HG02840 (cell line): Measurements from ENCODE around the gene GPX4.

Source experiments
- ATAC-seq: cut with Tn5 transposase; IDR thresholded peaks from one replicate; pipeline ENCODE4 v1.9.1; 2021; ENCODE audit warnings: mild to moderate bottlenecking, moderate library complexity, moderate number of reproducible peaks; ENCODE audit not compliant: unreplicated experiment, low FRiP score

The GPX4 gene, protein sequence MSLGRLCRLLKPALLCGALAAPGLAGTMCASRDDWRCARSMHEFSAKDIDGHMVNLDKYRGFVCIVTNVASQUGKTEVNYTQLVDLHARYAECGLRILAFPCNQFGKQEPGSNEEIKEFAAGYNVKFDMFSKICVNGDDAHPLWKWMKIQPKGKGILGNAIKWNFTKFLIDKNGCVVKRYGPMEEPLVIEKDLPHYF

DNA sequence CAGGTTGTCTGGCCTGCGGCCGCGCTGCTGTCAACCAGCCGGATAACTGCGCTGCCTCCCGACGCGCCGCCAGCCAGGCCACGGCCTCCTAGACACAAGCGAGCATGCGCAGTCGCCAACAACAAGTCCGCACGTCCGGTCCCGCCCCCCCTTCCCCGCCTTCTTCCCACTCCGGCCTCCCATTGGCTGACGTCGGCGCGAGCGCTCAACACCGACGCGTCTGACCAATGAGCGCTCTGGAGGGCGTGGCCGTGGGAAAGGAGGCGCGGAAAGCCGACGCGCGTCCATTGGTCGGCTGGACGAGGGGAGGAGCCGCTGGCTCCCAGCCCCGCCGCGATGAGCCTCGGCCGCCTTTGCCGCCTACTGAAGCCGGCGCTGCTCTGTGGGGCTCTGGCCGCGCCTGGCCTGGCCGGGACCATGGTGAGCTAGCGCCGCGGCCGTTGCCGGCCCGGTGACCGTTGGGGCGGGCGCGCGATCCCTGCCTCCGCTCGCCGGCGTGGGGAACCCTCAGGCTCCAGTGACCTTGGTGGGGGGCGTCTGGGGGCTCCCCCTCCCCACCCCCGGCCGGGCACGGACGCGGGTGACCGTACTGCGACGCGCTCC lies at the start of gene GPX4:
Gene GPX4 (plus strand): TSS at position 287 of the 603 bp plus-strand sequence. CDS start 50 bp downstream, at position 337.
- ATAC-seq: peak; percentile 53

DNA sequence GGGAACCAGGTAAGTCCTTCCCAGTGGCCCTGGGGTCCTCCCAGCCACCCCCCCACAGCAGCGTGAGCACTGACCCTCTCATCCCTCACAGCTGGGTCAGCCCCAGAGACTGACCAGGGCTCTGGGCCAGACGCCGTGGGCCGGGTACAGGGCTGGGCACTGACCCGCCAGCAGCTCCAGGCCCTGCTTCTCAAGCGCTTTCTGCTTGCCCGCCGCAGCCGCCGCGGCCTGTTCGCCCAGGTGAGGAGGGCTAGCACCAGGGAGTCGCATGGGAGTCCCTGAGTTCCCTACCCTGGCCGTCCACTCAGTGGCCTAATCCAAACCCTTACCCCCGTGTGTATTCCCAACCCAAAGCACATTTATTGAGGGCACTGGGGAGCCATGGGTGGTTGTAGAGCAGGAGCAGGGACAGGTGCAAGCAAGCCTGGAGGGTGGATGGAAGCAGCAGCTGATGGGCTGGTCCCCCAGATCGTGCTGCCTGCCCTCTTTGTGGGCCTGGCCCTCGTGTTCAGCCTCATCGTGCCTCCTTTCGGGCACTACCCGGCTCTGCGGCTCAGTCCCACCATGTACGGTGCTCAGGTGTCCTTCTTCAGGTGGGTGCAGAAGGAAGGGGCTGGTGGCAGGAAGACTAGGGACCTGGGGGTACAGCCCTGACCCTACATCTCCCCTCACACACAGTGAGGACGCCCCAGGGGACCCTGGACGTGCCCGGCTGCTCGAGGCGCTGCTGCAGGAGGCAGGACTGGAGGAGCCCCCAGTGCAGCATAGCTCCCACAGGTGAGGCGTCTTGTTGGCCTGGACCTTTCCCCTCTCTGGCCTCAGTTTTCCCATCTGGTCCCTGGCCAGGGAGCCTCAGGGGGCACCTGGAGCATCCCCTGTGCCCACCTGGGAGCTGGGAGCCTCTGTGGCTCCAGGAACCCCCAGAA lies 49.4 kb upstream of the GPX4 start:
- no peak for ATAC-seq

DNA sequence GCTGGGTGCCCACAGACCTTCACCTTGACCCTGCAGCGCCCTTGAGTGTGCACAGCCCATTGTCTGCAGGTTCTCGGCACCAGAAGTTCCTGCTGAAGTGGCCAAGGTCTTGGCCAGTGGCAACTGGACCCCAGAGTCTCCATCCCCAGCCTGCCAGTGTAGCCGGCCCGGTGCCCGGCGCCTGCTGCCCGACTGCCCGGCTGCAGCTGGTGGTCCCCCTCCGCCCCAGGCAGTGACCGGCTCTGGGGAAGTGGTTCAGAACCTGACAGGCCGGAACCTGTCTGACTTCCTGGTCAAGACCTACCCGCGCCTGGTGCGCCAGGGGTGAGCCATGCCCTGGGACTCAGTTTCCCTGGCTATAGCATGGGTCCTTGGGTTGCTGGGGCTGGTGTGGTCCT lies 48.8 kb upstream of the GPX4 start:
- ATAC-seq: no peak

DNA sequence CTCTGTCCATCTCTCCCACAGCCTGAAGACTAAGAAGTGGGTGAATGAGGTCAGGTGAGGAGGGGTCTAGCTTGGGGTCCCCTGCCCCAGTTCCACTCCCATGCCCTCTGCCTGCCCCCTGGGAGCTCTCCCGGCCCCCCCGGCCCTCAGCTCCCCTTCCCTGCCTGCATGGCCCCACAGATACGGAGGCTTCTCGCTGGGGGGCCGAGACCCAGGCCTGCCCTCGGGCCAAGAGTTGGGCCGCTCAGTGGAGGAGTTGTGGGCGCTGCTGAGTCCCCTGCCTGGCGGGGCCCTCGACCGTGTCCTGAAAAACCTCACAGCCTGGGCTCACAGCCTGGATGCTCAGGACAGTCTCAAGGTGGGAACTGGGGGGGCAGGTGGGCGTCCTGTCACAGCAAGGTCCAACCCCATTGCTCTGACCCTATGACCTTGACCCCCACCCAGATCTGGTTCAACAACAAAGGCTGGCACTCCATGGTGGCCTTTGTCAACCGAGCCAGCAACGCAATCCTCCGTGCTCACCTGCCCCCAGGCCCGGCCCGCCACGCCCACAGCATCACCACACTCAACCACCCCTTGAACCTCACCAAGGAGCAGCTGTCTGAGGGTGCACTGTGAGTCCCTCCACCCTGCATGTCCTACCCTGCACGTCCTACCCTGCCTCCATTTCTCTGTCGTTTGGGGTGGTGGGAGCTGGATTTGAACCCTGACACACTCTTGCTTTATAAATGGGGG lies 47.7 kb upstream of the GPX4 start:
- ATAC-seq: no peak

DNA sequence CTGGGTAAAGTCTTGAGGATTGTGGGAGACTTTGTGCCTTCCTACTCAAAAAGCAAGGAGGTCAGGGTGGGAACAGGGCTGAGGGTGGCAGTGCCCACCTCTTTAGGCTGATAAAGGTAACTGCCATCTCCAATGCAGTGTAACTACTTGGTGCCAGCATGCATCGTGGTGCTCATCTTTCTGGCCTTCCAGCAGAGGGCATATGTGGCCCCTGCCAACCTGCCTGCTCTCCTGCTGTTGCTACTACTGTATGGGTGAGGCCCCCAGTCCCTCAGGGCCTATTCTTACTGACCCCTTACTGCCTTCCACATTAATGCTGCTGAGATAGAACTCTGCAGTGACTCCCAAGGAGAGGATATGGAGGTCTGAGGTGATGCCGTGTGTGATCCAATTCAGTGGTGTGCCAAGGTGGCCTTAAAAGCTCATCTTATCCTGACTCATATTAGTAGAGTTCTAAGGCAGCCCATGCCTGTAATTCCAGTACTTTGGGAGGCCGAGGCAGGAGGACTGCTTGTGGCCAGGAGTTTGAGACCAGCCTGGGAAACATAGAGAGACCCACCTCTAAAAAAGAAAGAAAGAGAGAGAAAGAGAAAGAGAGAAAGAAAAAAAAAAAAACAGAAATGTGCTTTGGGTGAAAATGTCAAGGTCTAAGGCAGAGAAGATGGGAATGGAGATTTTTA lies 46.5 kb upstream of the GPX4 start:
- ATAC-seq: no peak

DNA sequence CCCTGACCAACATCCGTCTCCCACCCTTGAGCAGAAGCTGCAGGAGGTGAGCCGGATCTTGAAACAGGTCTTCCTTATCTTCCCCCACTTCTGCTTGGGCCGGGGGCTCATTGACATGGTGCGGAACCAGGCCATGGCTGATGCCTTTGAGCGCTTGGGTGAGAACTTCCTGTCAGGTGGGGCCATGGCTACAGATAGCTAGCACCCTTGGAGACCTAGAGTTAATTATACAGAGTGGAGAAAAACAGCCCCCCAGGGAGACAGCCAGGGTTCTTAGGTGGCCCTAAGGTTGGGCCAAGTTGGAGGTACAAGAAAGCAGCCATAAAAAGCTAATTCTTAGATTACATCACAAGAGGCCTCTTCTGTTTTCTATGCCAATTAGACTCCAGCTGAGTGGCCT lies 45.7 kb upstream of the GPX4 start:
- ATAC-seq: no peak

DNA sequence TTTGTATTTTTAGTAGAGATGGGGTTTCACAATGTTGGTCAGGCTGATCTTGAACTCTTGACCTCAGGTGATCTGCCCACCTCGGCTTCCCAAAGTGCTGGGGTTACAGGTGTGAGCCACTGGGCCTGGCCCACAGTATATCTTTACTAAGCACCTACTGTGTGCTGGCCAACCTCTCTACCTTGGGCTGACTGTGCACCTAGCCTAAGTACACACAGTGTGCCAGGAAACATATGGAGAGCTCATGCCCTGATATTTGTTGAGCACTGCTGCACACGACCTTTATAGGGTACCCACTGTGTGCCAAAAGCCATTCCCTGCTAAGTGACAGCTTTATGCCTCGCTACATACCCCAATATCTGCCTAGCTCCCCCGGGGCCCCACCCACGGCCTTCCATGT lies 43.1 kb upstream of the GPX4 start:
- no peak for ATAC-seq

DNA sequence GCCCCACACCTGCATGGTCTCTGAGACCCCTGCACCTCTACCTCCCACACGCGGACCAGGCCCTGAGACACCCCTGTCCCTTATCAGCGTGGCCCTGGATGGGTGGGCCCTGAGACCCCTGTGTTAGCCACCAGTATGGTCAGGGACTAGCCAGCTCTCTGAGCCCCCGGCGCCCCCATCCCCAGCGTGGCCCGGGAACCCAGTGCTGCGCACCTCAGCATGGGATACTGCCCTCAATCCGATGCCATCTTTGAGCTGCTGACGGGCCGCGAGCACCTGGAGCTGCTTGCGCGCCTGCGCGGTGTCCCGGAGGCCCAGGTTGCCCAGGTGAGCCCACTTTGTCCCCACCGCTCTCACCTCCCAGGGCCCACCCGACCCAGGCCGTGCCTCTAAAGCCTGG lies 41.8 kb upstream of the GPX4 start:
- ATAC-seq: no peak

DNA sequence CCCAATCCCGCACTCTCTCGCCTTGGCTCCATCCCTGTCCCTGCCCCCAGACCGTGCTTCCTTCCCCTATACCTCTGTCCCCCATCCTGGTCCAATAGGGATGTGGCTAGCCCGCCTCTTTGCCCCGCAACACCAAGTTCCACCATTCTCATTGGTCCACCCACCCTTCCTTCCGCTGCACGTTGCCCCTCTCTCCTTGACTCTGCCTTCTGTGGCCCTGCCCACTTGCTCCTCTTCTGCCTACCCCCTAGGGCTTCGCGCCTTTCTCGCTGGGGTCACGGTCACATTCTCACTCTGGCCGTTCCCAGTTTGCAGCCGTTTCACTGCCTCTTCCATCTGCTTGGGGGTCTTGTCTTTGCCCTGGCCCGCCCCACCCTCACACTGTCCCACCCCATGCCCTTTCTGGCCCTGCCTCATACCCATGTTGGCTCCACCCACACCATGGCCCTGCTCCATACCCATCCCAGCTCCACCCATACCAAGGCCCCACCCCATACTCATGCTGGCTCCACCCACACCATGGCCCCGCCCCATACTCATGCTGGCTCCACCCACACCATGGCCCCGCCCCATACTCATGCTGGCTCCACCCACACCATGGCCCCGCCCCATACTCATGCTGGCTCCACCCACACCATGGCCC lies 41.3 kb upstream of the GPX4 start:
- no peak for ATAC-seq

DNA sequence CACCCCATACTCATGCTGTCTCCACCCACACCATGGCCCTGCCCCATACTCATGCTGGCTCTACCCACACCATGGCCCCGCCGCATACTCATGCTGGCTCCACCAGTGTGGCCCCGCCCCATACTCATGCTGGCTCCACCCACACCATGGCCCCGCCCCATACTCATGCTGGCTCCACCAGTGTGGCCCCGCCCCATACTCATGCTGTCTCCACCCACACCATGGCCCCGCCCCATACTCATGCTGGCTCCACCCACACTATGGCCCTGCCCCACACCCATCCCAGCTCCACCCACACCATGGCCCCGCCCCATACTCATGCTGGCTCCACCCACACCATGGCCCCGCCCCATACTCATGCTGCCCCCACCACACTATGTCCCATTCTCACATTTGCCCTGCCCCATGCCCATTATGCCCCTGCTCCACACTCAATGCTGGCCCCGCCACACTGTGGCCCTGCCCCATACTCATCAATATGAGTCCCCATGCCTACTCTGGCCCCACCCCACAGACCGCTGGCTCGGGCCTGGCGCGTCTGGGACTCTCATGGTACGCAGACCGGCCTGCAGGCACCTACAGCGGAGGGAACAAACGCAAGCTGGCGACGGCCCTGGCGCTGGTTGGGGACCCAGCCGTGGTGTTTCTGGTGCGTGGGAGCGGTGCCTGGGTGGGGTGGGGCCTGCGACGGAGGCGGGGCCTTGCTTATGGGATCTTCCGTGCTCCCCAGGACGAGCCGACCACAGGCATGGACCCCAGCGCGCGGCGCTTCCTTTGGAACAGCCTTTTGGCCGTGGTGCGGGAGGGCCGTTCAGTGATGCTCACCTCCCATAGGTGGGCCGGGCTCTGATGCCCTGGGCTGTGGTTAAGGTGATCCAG lies 40.5 kb upstream of the GPX4 start:
- ATAC-seq: no peak

DNA sequence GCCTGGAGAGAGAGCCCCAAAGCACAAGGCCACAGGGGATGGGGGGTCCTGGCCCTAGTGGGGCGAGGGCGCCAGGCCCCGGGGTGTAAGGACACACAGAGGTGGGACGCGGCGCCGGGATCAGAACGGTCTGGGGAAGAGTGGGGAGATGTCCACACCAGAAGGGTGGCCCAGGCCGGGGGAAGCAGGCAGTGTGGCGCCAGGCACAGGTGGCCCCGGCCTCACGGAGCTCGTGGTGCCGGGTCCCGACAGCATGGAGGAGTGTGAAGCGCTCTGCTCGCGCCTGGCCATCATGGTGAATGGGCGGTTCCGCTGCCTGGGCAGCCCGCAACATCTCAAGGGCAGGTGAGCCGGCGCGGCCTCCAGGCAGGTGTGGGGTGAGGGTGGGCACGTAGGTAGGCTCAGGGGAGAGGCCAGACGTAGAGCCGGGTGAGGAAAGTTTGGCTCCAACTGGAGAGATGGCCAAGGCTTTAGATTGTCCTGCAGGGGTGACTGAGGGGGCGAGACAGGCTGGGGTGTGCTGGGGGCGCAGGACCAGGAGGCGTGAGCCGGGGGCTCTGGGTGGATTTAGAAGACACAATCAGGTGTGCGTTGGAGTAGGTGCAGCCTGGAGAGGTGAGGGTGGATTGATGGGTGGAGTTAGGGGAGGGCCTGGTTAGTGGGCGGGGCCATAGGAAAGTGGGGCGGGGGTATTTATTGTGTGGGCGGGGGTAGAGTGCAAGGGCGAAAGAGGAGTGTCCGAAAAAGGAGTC lies 39.7 kb upstream of the GPX4 start:
- ATAC-seq: no peak

DNA sequence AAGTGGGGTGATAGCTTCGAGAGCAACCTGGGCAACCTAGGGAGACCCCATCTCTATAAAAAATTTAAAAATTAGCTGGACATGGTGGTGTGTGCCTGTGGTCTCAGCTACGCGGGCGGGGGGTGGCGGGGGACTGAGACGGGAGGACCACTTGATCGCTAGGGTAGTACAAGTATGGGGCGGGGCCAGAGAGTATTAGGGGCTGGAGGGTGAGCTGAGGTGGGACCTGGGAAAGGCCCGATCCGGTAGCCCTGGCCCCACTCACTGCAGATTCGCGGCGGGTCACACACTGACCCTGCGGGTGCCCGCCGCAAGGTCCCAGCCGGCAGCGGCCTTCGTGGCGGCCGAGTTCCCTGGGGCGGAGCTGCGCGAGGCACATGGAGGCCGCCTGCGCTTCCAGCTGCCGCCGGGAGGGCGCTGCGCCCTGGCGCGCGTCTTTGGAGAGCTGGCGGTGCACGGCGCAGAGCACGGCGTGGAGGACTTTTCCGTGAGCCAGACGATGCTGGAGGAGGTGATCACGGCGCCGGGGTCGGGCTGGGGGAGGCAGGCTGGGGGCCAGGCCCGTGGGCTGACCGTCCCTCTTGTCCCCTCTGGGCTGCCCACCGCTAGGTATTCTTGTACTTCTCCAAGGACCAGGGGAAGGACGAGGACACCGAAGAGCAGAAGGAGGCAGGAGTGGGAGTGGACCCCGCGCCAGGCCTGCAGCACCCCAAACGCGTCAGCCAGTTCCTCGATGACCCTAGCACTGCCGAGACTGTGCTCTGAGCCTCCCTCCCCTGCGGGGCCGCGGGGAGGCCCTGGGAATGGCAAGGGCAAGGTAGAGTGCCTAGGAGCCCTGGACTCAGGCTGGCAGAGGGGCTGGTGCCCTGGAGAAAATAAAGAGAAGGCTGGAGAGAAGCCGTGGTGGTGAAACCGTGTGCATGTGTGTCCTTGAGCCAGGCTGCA lies 38.9 kb upstream of the GPX4 start:
- no peak for ATAC-seq

DNA sequence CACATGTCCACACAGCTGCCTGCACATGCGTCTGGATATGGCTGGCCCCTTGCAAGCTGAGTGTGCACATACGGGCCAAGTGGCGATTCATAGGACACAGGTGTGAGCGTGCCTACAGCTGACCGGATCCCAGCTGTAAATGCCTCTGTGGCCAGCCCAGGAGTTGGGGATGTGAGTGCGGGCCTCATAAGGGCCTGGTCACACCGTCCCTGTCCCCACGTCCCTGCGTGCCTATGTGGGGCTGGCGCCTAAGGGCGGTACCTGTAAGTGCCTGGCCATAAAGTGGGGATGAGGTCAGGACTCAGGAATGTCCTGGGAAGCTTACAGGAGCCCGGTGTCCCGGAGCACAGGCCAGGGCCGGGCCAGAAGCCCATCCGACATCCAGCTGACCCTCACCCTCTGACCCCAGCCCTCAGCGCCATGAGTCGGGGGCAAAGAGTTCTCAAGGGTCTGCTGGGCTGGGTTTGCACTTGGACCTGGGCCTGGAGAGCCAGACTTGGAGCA lies 38.1 kb upstream of the GPX4 start:
- no peak for ATAC-seq

DNA sequence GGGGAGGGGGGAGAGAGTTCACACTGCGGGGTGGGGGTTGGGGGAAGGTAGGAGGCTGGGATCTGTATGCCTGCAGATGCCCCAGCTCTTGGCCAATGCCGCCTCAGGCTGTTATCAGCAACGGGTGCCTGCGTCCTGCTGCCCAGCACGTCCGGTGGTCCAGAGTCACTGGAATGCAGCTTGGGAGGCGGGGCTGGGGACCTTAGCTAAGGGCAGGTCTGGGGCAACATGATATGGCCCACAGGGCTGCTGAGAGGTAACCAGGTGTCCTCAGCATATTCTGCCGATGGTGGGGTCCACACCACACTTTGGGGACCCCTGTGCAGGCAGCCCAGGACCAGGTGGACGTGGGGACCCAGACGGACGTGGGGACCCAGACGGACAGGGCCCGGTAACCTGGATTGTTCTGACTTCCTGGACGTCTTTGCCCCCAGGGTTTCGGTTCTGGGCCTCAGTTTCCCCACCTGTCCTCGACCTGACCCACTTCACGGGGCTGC lies 37.5 kb upstream of the GPX4 start:
- no peak for ATAC-seq

DNA sequence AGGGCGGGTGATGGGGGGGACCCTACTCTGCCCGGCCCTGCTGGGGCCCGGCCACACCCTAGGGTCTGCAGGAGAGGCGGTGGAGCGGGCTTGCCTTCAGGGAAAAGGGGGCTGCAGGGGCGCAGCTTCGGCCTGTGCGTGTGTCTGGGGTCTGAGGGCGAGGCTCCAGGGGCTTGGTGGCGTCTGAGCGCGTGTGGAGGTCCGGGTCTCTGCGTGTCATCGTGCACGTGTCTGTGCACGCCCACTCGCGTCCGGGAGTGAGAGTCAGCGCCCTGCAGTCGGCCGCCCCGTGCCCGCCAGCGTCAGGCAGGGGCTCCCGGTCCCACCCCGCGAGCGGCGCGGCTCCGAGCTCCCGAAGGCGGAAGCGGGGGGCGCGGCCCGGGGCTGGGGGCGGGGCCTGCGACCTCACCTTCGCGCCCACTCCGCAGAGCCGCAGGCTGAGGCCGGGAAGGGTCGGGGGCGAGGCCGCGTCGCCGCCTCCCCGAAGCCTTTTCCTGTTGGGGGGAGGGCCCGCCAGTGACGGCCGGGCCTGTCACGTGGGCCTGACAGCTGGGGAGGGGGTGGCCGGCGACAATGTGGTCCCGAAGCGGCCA lies 37.0 kb upstream of the GPX4 start, which contains the start of gene ARHGAP45:
Gene ARHGAP45 (plus strand): TSS at position 420 of the 593 bp plus-strand sequence. CDS start 239 bp downstream, outside the sequence.
- ATAC-seq: no peak

DNA sequence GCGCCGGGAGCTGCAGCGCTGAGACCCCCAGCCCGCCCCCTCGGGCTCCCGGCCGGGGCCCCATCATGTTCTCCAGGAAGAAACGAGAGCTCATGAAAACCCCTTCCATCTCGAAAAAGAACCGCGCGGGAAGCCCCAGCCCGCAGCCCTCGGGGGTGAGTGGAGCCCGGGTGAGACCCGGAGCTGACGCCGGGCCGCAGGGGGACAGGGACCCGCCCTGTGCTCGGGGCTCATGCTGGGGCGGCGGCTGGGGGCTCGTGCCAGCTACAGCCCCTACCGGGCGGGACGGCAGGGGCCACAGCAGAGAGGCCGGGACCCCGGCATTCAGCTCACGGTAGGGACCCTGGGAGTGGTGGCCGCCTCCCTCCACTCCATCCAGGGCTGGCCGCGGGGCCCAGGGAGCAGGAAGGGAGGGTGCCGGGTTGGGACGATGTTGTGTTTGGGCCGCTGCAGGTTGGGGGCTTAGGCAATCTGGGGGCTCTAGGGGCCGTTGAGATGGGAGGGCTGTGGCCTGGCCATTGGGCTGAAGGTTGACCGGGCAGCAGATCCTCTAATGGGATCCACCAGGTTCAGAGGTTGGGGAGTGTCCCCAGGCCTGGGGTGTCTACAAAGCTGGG lies 36.3 kb upstream of the GPX4 start:
- ATAC-seq: no peak
